NCI-H345 treated with DMSO at 0.1 percent for 48 hours (cell line): ENCODE results near the gene NTNG1.

Experiments
- DNase-seq: peaks from one replicate; lab custom pipeline; 2025; ENCODE audit not compliant: unreplicated experiment; lab: John Stamatoyannopoulos, UW

NTNG1 gene

GRCh38 chr1:107255469-107255868 is 114.6 kb downstream of the NTNG1 start:
- no peak for DNase-seq

GRCh38 chr1:107262467-107263286 is 121.8 kb downstream of the NTNG1 start:
- DNase-seq: no peak

- DNase-seq: no peak
Measured at GRCh38 chr1:107263291-107263915, 122.6 kb downstream of the NTNG1 start.

GRCh38 chr1:107264007-107264406 is 123.2 kb downstream of the NTNG1 start:
- no peak for DNase-seq

GRCh38 chr1:107264561-107264960 is 123.7 kb downstream of the NTNG1 start:
- no peak for DNase-seq

GRCh38 chr1:107267489-107267888 is 126.7 kb downstream of the NTNG1 start:
- no peak for DNase-seq

GRCh38 chr1:107272321-107272720 is 131.5 kb downstream of the NTNG1 start:
- DNase-seq: no peak

GRCh38 chr1:107273515-107273914 is 132.7 kb downstream of the NTNG1 start:
- DNase-seq: no peak

- no peak for DNase-seq
Measured at GRCh38 chr1:107274227-107274626, 133.4 kb downstream of the NTNG1 start.

- DNase-seq: no peak
Measured at GRCh38 chr1:107276247-107276646, 135.4 kb downstream of the NTNG1 start.

GRCh38 chr1:107277022-107277421 is 136.2 kb downstream of the NTNG1 start:
- no peak for DNase-seq

GRCh38 chr1:107286125-107286524 is 145.3 kb downstream of the NTNG1 start:
- DNase-seq: no peak

GRCh38 chr1:107291987-107292386 is 151.1 kb downstream of the NTNG1 start:
- DNase-seq: no peak

- DNase-seq: no peak
Measured at GRCh38 chr1:107293901-107294613, 153.2 kb downstream of the NTNG1 start.

- no peak for DNase-seq
Measured at GRCh38 chr1:107294686-107295085, 153.8 kb downstream of the NTNG1 start.

- no peak for DNase-seq
Measured at GRCh38 chr1:107297681-107298080, 156.8 kb downstream of the NTNG1 start.

- no peak for DNase-seq
Measured at GRCh38 chr1:107298526-107298925, 157.7 kb downstream of the NTNG1 start.

GRCh38 chr1:107299521-107299920 is 158.7 kb downstream of the NTNG1 start:
- no peak for DNase-seq

- DNase-seq: no peak
Measured at GRCh38 chr1:107309962-107310361, 169.1 kb downstream of the NTNG1 start.

GRCh38 chr1:107315652-107316051 is 174.8 kb downstream of the NTNG1 start:
- DNase-seq: no peak

- no peak for DNase-seq
Measured at GRCh38 chr1:107318932-107319331, 178.1 kb downstream of the NTNG1 start.

GRCh38 chr1:107323784-107324183 is 182.9 kb downstream of the NTNG1 start:
- no peak for DNase-seq
